Uterus (tissue), 2 donors: ENCODE data around the gene FATE1.

Source experiments
- CTCF ChIP-seq, 4 experiments: fragments of 200-600 bp in 2 of 4; fragments of 450-650 bp in 2 of 4; sonication (generic) in 2 of 4; IDR thresholded peaks; one replicate each; pipeline ENCODE4 v1.5.1; 2016 to 2019; ENCODE audit warnings: antibody characterized with exemption in 4 of 4, mild to moderate bottlenecking in 2 of 4, moderate library complexity in 1 of 4
- POLR2A ChIP-seq, 2 donors: fragments of 450-650 bp; IDR thresholded peaks; one replicate each; pipeline ENCODE4 v1.6.1; 2016; ENCODE audit warnings: antibody characterized with exemption in 2 of 2, mild to moderate bottlenecking in 1 of 2, moderate library complexity in 1 of 2

DNA sequence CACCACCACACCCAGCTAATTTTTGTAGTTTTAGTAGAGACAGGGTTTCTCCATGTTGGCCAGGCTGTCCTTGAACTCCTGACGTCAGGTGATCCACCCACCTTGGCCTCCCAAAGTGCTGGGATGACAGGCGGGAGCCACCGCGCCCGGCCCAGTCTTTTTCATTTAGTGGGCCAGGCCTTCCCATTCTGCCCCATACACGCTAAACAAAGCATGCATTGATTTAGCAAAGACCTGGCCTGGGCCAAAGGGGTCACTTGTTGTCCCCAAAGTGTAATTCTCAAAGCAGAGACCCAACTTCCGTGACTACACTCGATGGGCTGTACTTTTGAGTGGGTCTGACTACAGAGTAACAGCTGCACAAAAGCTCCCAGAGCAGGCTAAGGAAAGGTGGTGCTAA lies 47.9 kb downstream of the FATE1 start:
- TF ChIP-seq CTCF (IDR thresholded peaks at IDR 0.05) (no peak), POLR2A (IDR thresholded peaks at IDR 0.05) (no peak)
